ENCODE results near the gene ITPRID1.
"Not testable (repeated sequence)": the region's sequence is repeated elsewhere in the genome, so short reads cannot be mapped to it uniquely, and the experiment has no call there.

ITPRID1 gene

GRCh38 chr7:31513790-31514189 lies at the start of gene ITPRID1:
Gene ITPRID1, plus strand, starts transcription at chr7:31514090. Its CDS starts 38,935 bp downstream, at chr7:31553025.
- no peak for DNase-seq (ENCODE audit: low spot score)

GRCh38 chr7:31464601-31465000 lies 49.3 kb upstream of the ITPRID1 start:
- peak; percentile 23 for DNase-seq (ENCODE audit: low spot score)

- DNase-seq (ENCODE audit: low spot score): no peak
Measured at GRCh38 chr7:31465285-31465684, 48.6 kb upstream of the ITPRID1 start.

- no peak for DNase-seq (ENCODE audit: low spot score)
Measured at GRCh38 chr7:31466036-31466435, 47.9 kb upstream of the ITPRID1 start.

GRCh38 chr7:31470883-31471282 lies 43.0 kb upstream of the ITPRID1 start:
- not testable (repeated sequence) for DNase-seq (ENCODE audit: low spot score)

- DNase-seq (ENCODE audit: low spot score): no peak
Measured at GRCh38 chr7:31475368-31475767, 38.5 kb upstream of the ITPRID1 start.

GRCh38 chr7:31476073-31476745 lies 37.7 kb upstream of the ITPRID1 start:
- DNase-seq (ENCODE audit: low spot score): no peak

GRCh38 chr7:31476941-31477677 lies 36.8 kb upstream of the ITPRID1 start:
- no peak for DNase-seq (ENCODE audit: low spot score)

GRCh38 chr7:31478018-31478417 lies 35.9 kb upstream of the ITPRID1 start:
- DNase-seq (ENCODE audit: low spot score): no peak

- DNase-seq (ENCODE audit: low spot score): no peak
Measured at GRCh38 chr7:31478721-31479120, 35.2 kb upstream of the ITPRID1 start.

- DNase-seq (ENCODE audit: low spot score): no peak
Measured at GRCh38 chr7:31487071-31487470, 26.8 kb upstream of the ITPRID1 start.

- no peak for DNase-seq (ENCODE audit: low spot score)
Measured at GRCh38 chr7:31487476-31487875, 26.4 kb upstream of the ITPRID1 start.

- DNase-seq (ENCODE audit: low spot score): peak; percentile 56
Measured at GRCh38 chr7:31488562-31489203, 25.2 kb upstream of the ITPRID1 start.

- no peak for DNase-seq (ENCODE audit: low spot score)
Measured at GRCh38 chr7:31490796-31491314, 23.0 kb upstream of the ITPRID1 start.

- no peak for DNase-seq (ENCODE audit: low spot score)
Measured at GRCh38 chr7:31492086-31492485, 21.8 kb upstream of the ITPRID1 start.

GRCh38 chr7:31493714-31494181 lies 20.1 kb upstream of the ITPRID1 start:
- peak; percentile 57 for DNase-seq (ENCODE audit: low spot score)

GRCh38 chr7:31494421-31494820 lies 19.5 kb upstream of the ITPRID1 start:
- no peak for DNase-seq (ENCODE audit: low spot score)

- no peak for DNase-seq (ENCODE audit: low spot score)
Measured at GRCh38 chr7:31495653-31496052, 18.2 kb upstream of the ITPRID1 start.

- DNase-seq (ENCODE audit: low spot score): no peak
Measured at GRCh38 chr7:31497516-31497915, 16.4 kb upstream of the ITPRID1 start.

GRCh38 chr7:31500656-31501055 lies 13.2 kb upstream of the ITPRID1 start:
- no peak for DNase-seq (ENCODE audit: low spot score)

GRCh38 chr7:31508823-31509222 lies 5.1 kb upstream of the ITPRID1 start:
- no peak for DNase-seq (ENCODE audit: low spot score)

- no peak for DNase-seq (ENCODE audit: low spot score)
Measured at GRCh38 chr7:31512166-31512565, 1.7 kb upstream of the ITPRID1 start.
